Left lung (tissue), 10 donors: ENCODE data around the gene FOXA2. TPM values are rescaled to one million over a fixed set of nuclear protein-coding genes. Genes with fewer than 3 reads are reported as not detected.

Source experiments
- ATAC-seq: fragments of 200-7000 bp; cut with Tn5 transposase; one replicate; pipeline ENCODE4 v1.9.1; 2020; ENCODE audit warnings: moderate library complexity
- DNase-seq, 4 donors: peaks; one replicate each; pipeline ENCODE4 v3.0.0-alpha.2; 2013 to 2020
- H3K27ac ChIP-seq, 2 donors: fragments of 200-600 bp; sonication (generic) in 1 of 2; one replicate each; pipeline versions ENCODE4 v1.5.0 to v1.8.0; 2020 to 2021
- H3K27me3 ChIP-seq, 2 donors: fragments of 200-600 bp; sonication (generic) in 1 of 2; one replicate each; pipeline versions ENCODE4 v1.5.0 to v1.8.0; 2020 to 2021
- H3K36me3 ChIP-seq, 2 donors: fragments of 200-600 bp; sonication (generic) in 1 of 2; one replicate each; pipeline versions ENCODE4 v1.5.0 to v1.8.0; 2020 to 2021
- H3K4me1 ChIP-seq, 2 donors: fragments of 200-600 bp; one replicate each; pipeline ENCODE4 v1.8.0; 2021
- H3K4me3 ChIP-seq, 2 donors: fragments of 200-600 bp; sonication (generic) in 1 of 2; one replicate each; pipeline versions ENCODE4 v1.5.0 to v1.8.0; 2020 to 2021; ENCODE audit warnings: mild to moderate bottlenecking in 1 of 2
- H3K9me3 ChIP-seq, 2 donors: fragments of 200-600 bp; sonication (generic) in 1 of 2; one replicate each; pipeline versions ENCODE4 v1.5.0 to v1.8.0; 2020 to 2021
- CTCF ChIP-seq, 2 donors: fragments of 200-600 bp; sonication (generic) in 1 of 2; IDR thresholded peaks; one replicate each; pipeline versions ENCODE4 v1.5.0 to v1.8.0; 2021; ENCODE audit warnings: antibody characterized with exemption in 2 of 2
- intact Hi-C, 2 donors: fragments of 100-400 bp; cut with DNase I; formaldehyde crosslinking; loops; one replicate each; pipeline versions ENCODE4 v1.11.2 to v1.14.2; 2022
- polyA plus RNA-seq, 6 donors: library from polyadenylated mRNA; unstranded; fragments of 120-200 nt; gene quantifications; one replicate each; pipeline ENCODE4 v1.2.1, GENCODE V29; 2013; ENCODE audit not compliant: insufficient read length in 6 of 6
- total RNA-seq, 2 donors: library from RNA; stranded (reverse); fragmentation: NEBNext Ultra II Directional; extraction: Animal tissue kit (Norgen Biotek cat#: 25700); gene quantifications; one replicate each; pipeline ENCODE4 v1.2.1, GENCODE V29; 2021
- donor health status: DM: no; HTN: yes; CAD: no.
- donor health status: DM: no; HTN: no; CAD: no.

FOXA2 gene
- total and polyA plus RNA-seq, 8 donors, result 24.0 to 43.5 (median 33.6) TPM

- DNase-seq (no peak), ATAC-seq (no peak)
- no peaks in the 10 kb centered on the region for H3K4me1 ChIP-seq
- H3K36me3 ChIP-seq, result no peaks in the 10 kb centered on the region
- no peaks in the 10 kb centered on the region for H3K9me3 ChIP-seq
- intact Hi-C loops, result no loop called here
- H3K27ac ChIP-seq, result no peak overlapping the region
- H3K4me3 ChIP-seq, result no peak overlapping the region
- TF ChIP-seq CTCF (IDR thresholded peaks at IDR 0.05), result no peak
- H3K27me3 ChIP-seq, result peaks cover 66 to 99% of the 10 kb centered on the region in 2 donors
Measured at GRCh38 chr20:22566876-22567658, 17.3 kb downstream of the FOXA2 start.

- Histone ChIP-seq H3K9me3 (no peaks in the 10 kb centered on the region), H3K27me3 (peaks cover 65 to 100% of the 10 kb centered on the region in 2 donors), H3K4me3 (no peak overlapping the region), H3K27ac (no peak overlapping the region), H3K36me3 (no peaks in the 10 kb centered on the region), H3K4me1 (no peaks in the 10 kb centered on the region)
- no peak for ATAC-seq
- DNase-seq, result no peak
- no peak for TF ChIP-seq CTCF (IDR thresholded peaks at IDR 0.05)
- intact Hi-C loops, result no loop called here
Measured at GRCh38 chr20:22563062-22563965, 21.1 kb downstream of the FOXA2 start.

GRCh38 chr20:22562620-22563019, 21.8 kb downstream of the FOXA2 start:
- TF ChIP-seq CTCF (IDR thresholded peaks at IDR 0.05), result no peak
- Histone ChIP-seq H3K9me3 (no peaks in the 10 kb centered on the region), H3K36me3 (no peaks in the 10 kb centered on the region), H3K27ac (no peak overlapping the region), H3K27me3 (peaks cover 59 to 100% of the 10 kb centered on the region in 2 donors), H3K4me3 (no peak overlapping the region), H3K4me1 (no peaks in the 10 kb centered on the region)
- ATAC-seq (no peak), DNase-seq (no peak)
- intact Hi-C loops, result no loop called here

- intact Hi-C loops, result no loop called here
- DNase-seq (no peak), ATAC-seq (no peak)
- Histone ChIP-seq H3K27me3 (peaks cover 55 to 98% of the 10 kb centered on the region in 2 donors), H3K36me3 (no peaks in the 10 kb centered on the region), H3K4me3 (no peak overlapping the region), H3K9me3 (no peaks in the 10 kb centered on the region), H3K4me1 (no peaks in the 10 kb centered on the region), H3K27ac (no peak overlapping the region)
- no peak for TF ChIP-seq CTCF (IDR thresholded peaks at IDR 0.05)
Measured at GRCh38 chr20:22561965-22562577, 22.3 kb downstream of the FOXA2 start.

GRCh38 chr20:22560817-22561216, 23.6 kb downstream of the FOXA2 start:
- Histone ChIP-seq H3K4me1 (no peaks in the 10 kb centered on the region), H3K27me3 (peaks cover 43 to 93% of the 10 kb centered on the region in 2 donors), H3K4me3 (no peak overlapping the region), H3K27ac (no peak overlapping the region), H3K9me3 (no peaks in the 10 kb centered on the region), H3K36me3 (no peaks in the 10 kb centered on the region)
- DNase-seq (no peak), ATAC-seq (no peak)
- no peak for TF ChIP-seq CTCF (IDR thresholded peaks at IDR 0.05)
- intact Hi-C loops, result no loop called here
